Measurements from ENCODE around the gene DNAH1.

Gene DNAH1

DNA sequence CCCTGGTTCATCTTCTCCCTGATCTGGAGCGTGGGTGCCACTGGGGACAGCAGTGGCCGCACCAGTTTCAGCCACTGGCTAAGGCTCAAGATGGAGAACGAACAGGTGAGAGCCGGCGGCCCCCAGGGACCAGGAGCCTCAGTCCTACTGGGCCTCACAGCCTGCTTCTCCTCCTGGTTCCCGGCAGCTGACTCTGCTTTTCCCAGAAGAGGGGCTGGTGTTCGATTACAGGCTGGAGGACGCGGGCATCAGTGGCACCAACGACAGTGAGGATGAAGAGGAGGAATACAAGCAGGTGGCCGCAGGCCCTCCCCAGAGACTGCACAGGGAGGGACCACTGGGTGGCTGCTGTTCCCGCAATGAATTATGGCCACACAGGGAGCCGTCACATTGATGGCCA, 54.4 kb downstream of the DNAH1 start:
- peaks cover 21 to 28% of the 10 kb centered on the region in 2 donors for H3K36me3 ChIP-seq (ENCODE audit: control insufficient read depth in 2 of 2, insufficient read depth in 2 of 2, low read length in 2 of 2)
- no peak overlapping the region for H3K27ac ChIP-seq (ENCODE audit: low read depth in 2 of 2, low read length in 2 of 2)

DNA sequence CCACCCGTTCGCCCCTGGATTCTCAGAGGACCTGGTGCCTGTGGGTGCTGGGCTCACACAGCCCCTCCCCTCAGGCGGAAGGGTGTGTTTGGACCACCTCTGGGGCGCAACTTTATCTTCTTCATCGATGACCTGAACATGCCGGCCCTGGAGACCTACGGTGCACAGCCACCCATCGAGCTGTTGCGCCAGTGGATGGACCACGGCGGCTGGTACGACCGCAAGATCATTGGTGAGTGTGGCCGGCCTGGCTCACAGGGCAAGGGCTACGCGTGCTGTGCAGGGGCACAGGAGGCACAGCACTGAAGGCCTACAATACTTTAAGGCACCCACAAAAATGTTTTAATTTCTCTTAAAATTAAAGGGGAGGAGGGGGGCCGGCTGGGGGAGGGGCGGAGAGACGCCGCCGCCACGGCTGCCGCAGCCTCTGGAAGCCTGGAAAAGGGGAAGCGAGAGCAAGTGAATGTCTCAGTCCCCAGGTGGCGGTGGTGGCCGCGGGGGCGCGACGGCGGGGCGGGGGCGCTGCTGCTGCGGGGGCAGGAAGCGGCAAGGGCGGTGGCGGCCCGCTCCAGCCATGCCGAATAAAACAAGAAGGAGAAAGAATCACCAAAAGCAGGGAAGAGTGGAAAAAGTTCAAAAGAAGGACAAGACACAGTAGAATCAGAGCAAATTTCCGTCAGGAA, 56.8 kb downstream of the DNAH1 start:
- Histone ChIP-seq H3K27me3 (ENCODE audit: control insufficient read depth in 2 of 2, insufficient read depth in 2 of 2, low read length in 2 of 2) (no peaks in the 10 kb centered on the region), H3K36me3 (ENCODE audit: control insufficient read depth in 2 of 2, insufficient read depth in 2 of 2, low read length in 2 of 2) (peaks cover 10 to 32% of the 10 kb centered on the region in 2 donors), H3K27ac (ENCODE audit: low read depth in 2 of 2, low read length in 2 of 2) (no peak overlapping the region), H3K9me3 (ENCODE audit: control insufficient read depth in 2 of 2, low read length in 2 of 2) (no peaks in the 10 kb centered on the region), H3K9ac (ENCODE audit: low read depth in 1 of 2, low read length in 2 of 2) (no peak overlapping the region), H3K4me3 (ENCODE audit: low read length in 2 of 2) (peak overlapping the region in 1 of 2 donors; percentile 26), H3K4me1 (ENCODE audit: control insufficient read depth in 2 of 2, insufficient read depth in 2 of 2, low read length in 2 of 2) (no peaks in the 10 kb centered on the region)

More for the DNA sequence above, 54.4 kb downstream of the DNAH1 start:
- Histone ChIP-seq H3K4me3 (ENCODE audit: low read length in 2 of 2) (no peak overlapping the region), H3K4me1 (ENCODE audit: control insufficient read depth in 2 of 2, insufficient read depth in 2 of 2, low read length in 2 of 2) (no peaks in the 10 kb centered on the region), H3K9me3 (ENCODE audit: control insufficient read depth in 2 of 2, low read length in 2 of 2) (no peaks in the 10 kb centered on the region), H3K27me3 (ENCODE audit: control insufficient read depth in 2 of 2, insufficient read depth in 2 of 2, low read length in 2 of 2) (no peaks in the 10 kb centered on the region), H3K9ac (ENCODE audit: low read depth in 1 of 2, low read length in 2 of 2) (no peak overlapping the region)

DNA sequence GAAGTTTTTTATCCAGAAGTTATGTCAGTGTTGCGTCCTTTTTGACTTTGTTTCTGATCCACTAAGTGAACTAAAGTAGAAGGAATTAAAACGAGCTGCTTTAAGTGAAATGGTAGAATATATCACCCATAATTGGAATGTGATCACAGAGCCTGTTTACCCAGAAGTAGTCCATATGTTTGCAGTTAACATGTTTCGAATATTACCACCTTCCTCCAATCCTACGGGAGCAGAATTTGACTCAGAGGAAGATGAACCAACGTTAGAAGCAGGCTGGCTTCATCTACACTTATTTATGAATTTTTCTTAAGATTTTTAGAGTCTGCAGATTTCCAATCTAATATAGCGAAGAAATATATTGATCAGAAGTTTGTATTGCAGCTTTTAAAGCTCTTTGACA, 57.6 kb downstream of the DNAH1 start:
- Histone ChIP-seq H3K27ac (ENCODE audit: low read depth in 2 of 2, low read length in 2 of 2) (no peak overlapping the region), H3K27me3 (ENCODE audit: control insufficient read depth in 2 of 2, insufficient read depth in 2 of 2, low read length in 2 of 2) (no peaks in the 10 kb centered on the region), H3K9me3 (ENCODE audit: control insufficient read depth in 2 of 2, low read length in 2 of 2) (no peaks in the 10 kb centered on the region), H3K36me3 (ENCODE audit: control insufficient read depth in 2 of 2, insufficient read depth in 2 of 2, low read length in 2 of 2) (peaks cover 10 to 30% of the 10 kb centered on the region in 2 donors), H3K9ac (ENCODE audit: low read depth in 1 of 2, low read length in 2 of 2) (no peak overlapping the region), H3K4me1 (ENCODE audit: control insufficient read depth in 2 of 2, insufficient read depth in 2 of 2, low read length in 2 of 2) (no peaks in the 10 kb centered on the region), H3K4me3 (ENCODE audit: low read length in 2 of 2) (no peak overlapping the region)

DNA sequence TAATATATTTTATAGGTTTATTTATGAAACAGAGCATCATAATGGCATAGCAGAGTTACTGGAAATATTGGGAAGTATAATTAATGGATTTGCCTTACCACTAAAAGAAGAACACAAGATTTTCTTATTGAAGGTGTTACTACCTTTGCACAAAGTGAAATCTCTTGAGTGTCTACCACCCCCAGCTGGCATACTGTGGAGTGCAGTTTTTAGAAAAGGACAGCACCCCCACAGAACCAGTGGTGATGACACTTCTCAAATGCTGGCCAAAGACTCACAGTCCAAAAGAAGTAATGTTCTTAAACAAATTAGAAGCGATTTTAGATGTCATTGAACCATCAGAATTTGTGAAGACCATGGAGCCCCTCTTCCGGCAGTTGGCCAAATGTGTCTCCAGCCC, 58.1 kb downstream of the DNAH1 start:
- Histone ChIP-seq H3K9me3 (ENCODE audit: control insufficient read depth in 2 of 2, low read length in 2 of 2) (no peaks in the 10 kb centered on the region), H3K4me3 (ENCODE audit: low read length in 2 of 2) (no peak overlapping the region), H3K9ac (ENCODE audit: low read depth in 1 of 2, low read length in 2 of 2) (no peak overlapping the region), H3K36me3 (ENCODE audit: control insufficient read depth in 2 of 2, insufficient read depth in 2 of 2, low read length in 2 of 2) (peaks cover 10 to 27% of the 10 kb centered on the region in 2 donors), H3K27me3 (ENCODE audit: control insufficient read depth in 2 of 2, insufficient read depth in 2 of 2, low read length in 2 of 2) (no peaks in the 10 kb centered on the region), H3K4me1 (ENCODE audit: control insufficient read depth in 2 of 2, insufficient read depth in 2 of 2, low read length in 2 of 2) (no peaks in the 10 kb centered on the region), H3K27ac (ENCODE audit: low read depth in 2 of 2, low read length in 2 of 2) (no peak overlapping the region)

DNA sequence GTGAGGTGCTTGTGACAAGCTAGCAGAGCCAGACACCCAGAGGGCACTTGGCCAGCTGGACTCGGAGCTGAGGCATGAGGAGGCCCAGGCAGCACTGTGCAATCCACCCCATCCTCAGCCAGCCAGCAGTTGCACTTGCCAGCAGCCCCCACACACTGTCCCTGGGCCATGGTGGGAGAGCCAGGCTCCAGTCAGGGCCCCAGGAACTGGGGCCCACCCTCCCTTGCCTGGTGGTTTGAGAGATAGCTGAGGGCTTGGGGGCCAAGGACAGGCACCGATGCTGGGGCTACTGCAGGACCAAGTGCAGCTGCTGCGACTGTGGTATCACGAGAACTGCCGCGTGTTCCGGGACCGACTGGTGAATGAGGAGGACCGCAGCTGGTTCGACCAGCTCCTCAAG, 63.5 kb downstream of the DNAH1 start:
- Histone ChIP-seq H3K4me1 (ENCODE audit: control insufficient read depth in 2 of 2, insufficient read depth in 2 of 2, low read length in 2 of 2) (no peaks in the 10 kb centered on the region), H3K9ac (ENCODE audit: low read depth in 1 of 2, low read length in 2 of 2) (no peak overlapping the region), H3K9me3 (ENCODE audit: control insufficient read depth in 2 of 2, low read length in 2 of 2) (no peaks in the 10 kb centered on the region), H3K4me3 (ENCODE audit: low read length in 2 of 2) (no peak overlapping the region), H3K36me3 (ENCODE audit: control insufficient read depth in 2 of 2, insufficient read depth in 2 of 2, low read length in 2 of 2) (peaks cover 5 to 11% of the 10 kb centered on the region in 2 donors), H3K27ac (ENCODE audit: low read depth in 2 of 2, low read length in 2 of 2) (no peak overlapping the region), H3K27me3 (ENCODE audit: control insufficient read depth in 2 of 2, insufficient read depth in 2 of 2, low read length in 2 of 2) (no peaks in the 10 kb centered on the region)

DNA sequence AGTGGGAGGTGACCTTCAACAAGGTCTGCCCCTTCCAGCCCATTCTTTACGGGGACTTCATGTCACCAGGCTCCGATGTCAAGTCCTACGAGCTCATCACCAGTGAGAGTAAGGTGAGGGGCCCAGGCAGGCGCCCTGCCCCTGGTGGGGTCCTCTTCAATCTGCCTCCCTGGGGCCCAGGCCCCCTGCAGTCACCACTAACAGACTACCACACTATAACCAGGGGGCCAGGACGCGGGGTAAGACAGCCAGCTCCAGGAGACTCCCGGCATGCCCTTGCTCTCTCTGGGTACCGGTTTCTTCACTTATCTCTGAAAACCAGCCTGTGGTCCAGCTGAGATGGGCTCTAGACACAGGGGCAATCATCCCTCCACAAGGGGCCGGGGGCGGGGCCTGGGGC, 63.9 kb downstream of the DNAH1 start:
- Histone ChIP-seq H3K4me3 (ENCODE audit: low read length in 2 of 2) (no peak overlapping the region), H3K27ac (ENCODE audit: low read depth in 2 of 2, low read length in 2 of 2) (no peak overlapping the region), H3K9me3 (ENCODE audit: control insufficient read depth in 2 of 2, low read length in 2 of 2) (no peaks in the 10 kb centered on the region), H3K27me3 (ENCODE audit: control insufficient read depth in 2 of 2, insufficient read depth in 2 of 2, low read length in 2 of 2) (no peaks in the 10 kb centered on the region), H3K4me1 (ENCODE audit: control insufficient read depth in 2 of 2, insufficient read depth in 2 of 2, low read length in 2 of 2) (no peaks in the 10 kb centered on the region), H3K36me3 (ENCODE audit: control insufficient read depth in 2 of 2, insufficient read depth in 2 of 2, low read length in 2 of 2) (peaks cover 5 to 11% of the 10 kb centered on the region in 2 donors), H3K9ac (ENCODE audit: low read depth in 1 of 2, low read length in 2 of 2) (no peak overlapping the region)

DNA sequence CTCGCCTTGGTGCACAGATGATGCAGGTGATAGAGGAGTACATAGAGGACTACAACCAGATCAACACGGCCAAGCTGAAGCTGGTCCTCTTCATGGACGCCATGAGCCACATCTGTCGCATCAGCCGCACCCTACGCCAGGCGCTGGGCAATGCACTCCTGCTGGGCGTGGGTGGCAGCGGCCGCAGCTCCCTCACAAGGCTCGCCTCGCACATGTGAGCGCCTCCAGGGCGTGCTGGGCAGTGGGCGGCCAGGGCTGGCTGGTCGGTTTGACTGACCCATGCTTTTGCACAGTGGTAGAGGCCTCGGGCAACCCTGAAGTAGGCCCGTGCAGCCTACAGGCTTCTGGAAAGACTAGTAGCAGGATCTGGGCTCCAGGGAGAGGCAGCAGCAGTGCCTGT, 65.5 kb downstream of the DNAH1 start:
- H3K9me3 ChIP-seq (ENCODE audit: control insufficient read depth in 2 of 2, low read length in 2 of 2): no peaks in the 10 kb centered on the region

DNA sequence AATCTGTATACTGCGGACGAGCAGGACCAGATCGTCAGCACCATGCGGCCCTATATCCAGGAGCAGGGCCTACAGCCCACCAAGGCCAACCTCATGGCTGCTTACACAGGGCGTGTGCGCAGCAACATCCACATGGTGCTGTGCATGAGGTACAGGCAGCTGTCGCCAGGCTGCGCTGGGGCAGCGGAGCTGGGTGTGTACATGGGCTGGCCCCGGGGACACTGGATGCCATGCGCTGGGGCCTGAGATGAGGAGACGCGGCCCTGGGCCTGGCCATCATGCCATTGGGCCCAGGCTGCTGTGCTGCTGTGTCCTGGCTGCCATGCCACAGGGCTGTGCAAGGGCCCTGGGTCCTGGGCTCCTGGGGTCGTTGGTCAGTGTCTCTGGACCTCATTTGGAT, 67.3 kb downstream of the DNAH1 start:
- Histone ChIP-seq H3K27ac (ENCODE audit: low read depth in 2 of 2, low read length in 2 of 2) (no peak overlapping the region), H3K27me3 (ENCODE audit: control insufficient read depth in 2 of 2, insufficient read depth in 2 of 2, low read length in 2 of 2) (no peaks in the 10 kb centered on the region), H3K4me1 (ENCODE audit: control insufficient read depth in 2 of 2, insufficient read depth in 2 of 2, low read length in 2 of 2) (no peaks in the 10 kb centered on the region), H3K36me3 (ENCODE audit: control insufficient read depth in 2 of 2, insufficient read depth in 2 of 2, low read length in 2 of 2) (no peaks in the 10 kb centered on the region), H3K9me3 (ENCODE audit: control insufficient read depth in 2 of 2, low read length in 2 of 2) (no peaks in the 10 kb centered on the region), H3K9ac (ENCODE audit: low read depth in 1 of 2, low read length in 2 of 2) (no peak overlapping the region), H3K4me3 (ENCODE audit: low read length in 2 of 2) (no peak overlapping the region)

More for the DNA sequence above, 65.5 kb downstream of the DNAH1 start:
- no peak overlapping the region for H3K9ac ChIP-seq (ENCODE audit: low read depth in 1 of 2, low read length in 2 of 2)
- no peak overlapping the region for H3K4me3 ChIP-seq (ENCODE audit: low read length in 2 of 2)
- no peaks in the 10 kb centered on the region for H3K36me3 ChIP-seq (ENCODE audit: control insufficient read depth in 2 of 2, insufficient read depth in 2 of 2, low read length in 2 of 2)
- no peaks in the 10 kb centered on the region for H3K27me3 ChIP-seq (ENCODE audit: control insufficient read depth in 2 of 2, insufficient read depth in 2 of 2, low read length in 2 of 2)
- no peak overlapping the region for H3K27ac ChIP-seq (ENCODE audit: low read depth in 2 of 2, low read length in 2 of 2)
- H3K4me1 ChIP-seq (ENCODE audit: control insufficient read depth in 2 of 2, insufficient read depth in 2 of 2, low read length in 2 of 2): no peaks in the 10 kb centered on the region

DNA sequence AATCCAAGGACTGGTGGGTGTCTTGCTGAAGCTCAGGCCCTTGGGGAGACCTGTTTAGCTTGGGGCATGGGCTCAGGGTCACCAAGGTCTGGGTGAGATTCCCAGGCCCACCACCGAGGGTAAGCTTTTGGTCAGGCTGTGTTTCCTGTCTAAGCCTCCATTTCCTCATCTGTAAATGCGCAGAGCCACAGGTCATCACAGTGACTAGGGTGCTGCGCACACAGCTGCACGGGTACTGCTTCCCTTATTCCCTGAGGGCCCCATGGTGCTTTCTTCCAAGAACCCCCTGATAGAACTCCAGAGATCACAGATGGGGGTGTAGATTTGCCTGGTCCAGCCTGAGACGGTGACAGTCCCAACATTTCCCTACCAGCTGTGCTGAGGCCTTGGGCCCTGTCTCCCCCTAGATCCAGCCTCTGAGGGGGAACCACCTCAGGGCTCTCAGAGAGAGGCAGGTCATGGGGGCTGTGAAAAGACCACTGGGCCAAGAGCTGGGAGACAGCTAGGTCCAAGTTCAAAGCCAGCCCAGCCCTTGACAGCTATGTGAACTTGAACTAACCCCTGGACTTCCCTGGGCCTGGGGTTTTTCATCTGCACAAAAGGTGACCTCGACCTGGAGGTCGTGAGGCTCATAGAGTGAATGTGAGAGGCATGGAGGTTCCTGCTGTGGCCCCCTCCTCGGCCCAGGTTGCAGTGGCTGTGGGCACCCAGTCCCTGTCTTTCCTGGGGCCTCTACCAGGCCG, 68.1 kb downstream of the DNAH1 start:
- H3K36me3 ChIP-seq (ENCODE audit: control insufficient read depth in 2 of 2, insufficient read depth in 2 of 2, low read length in 2 of 2): no peaks in the 10 kb centered on the region
- no peaks in the 10 kb centered on the region for H3K27me3 ChIP-seq (ENCODE audit: control insufficient read depth in 2 of 2, insufficient read depth in 2 of 2, low read length in 2 of 2)
- no peaks in the 10 kb centered on the region for H3K9me3 ChIP-seq (ENCODE audit: control insufficient read depth in 2 of 2, low read length in 2 of 2)
- no peak overlapping the region for H3K27ac ChIP-seq (ENCODE audit: low read depth in 2 of 2, low read length in 2 of 2)
- H3K4me3 ChIP-seq (ENCODE audit: low read length in 2 of 2): no peak overlapping the region
- H3K9ac ChIP-seq (ENCODE audit: low read depth in 1 of 2, low read length in 2 of 2): no peak overlapping the region
- H3K4me1 ChIP-seq (ENCODE audit: control insufficient read depth in 2 of 2, insufficient read depth in 2 of 2, low read length in 2 of 2): no peaks in the 10 kb centered on the region

DNA sequence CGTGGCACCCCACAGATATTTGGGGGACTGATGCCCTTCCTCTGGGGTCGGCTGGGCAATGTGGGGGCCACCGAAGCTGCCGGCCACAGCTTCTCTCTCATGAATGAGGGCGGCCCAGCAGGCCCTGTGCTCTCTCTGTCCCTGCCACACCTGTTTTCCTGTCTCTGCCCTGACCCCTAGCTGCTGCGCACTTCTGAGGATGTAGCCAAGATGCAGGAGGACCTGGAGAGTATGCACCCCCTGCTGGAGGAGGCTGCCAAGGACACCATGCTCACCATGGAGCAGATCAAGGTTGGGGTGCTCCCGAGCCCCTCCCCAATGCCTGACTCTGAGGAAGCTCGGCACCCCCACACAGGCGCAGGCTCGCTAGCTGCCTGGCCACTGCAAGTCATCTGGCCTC, 69.0 kb downstream of the DNAH1 start:
- H3K36me3 ChIP-seq (ENCODE audit: control insufficient read depth in 2 of 2, insufficient read depth in 2 of 2, low read length in 2 of 2): no peaks in the 10 kb centered on the region
- H3K4me3 ChIP-seq (ENCODE audit: low read length in 2 of 2): no peak overlapping the region
- H3K9ac ChIP-seq (ENCODE audit: low read depth in 1 of 2, low read length in 2 of 2): no peak overlapping the region
- no peaks in the 10 kb centered on the region for H3K4me1 ChIP-seq (ENCODE audit: control insufficient read depth in 2 of 2, insufficient read depth in 2 of 2, low read length in 2 of 2)
- no peaks in the 10 kb centered on the region for H3K9me3 ChIP-seq (ENCODE audit: control insufficient read depth in 2 of 2, low read length in 2 of 2)
- no peak overlapping the region for H3K27ac ChIP-seq (ENCODE audit: low read depth in 2 of 2, low read length in 2 of 2)
- no peaks in the 10 kb centered on the region for H3K27me3 ChIP-seq (ENCODE audit: control insufficient read depth in 2 of 2, insufficient read depth in 2 of 2, low read length in 2 of 2)

All from mucosa of rectum (tissue), 2 donors.